ENCODE measurements around the gene HLA-DRA. TPM values are rescaled to one million over a fixed set of nuclear protein-coding genes. Genes with fewer than 3 reads are reported as not detected.

HLA-DRA gene
- polyA plus RNA-seq, 1 of the 3 experiments (the other 2 are of a cell fraction): 0.10 TPM

- Histone ChIP-seq H3K36me3 (replicated peaks in 1 of 2; ENCODE audit: control insufficient read depth in 1 of 2, insufficient read depth in 2 of 2, low read length in 1 of 2) (no peaks in the 10 kb centered on the region), H4K20me1 (ENCODE audit: insufficient read depth) (no peaks in the 10 kb centered on the region), H3K27me3 (ENCODE audit: insufficient read depth) (peaks cover 5% of the 10 kb centered on the region; the same call in 1 of the 2 replicates), H3K9me3 (no peaks in the 10 kb centered on the region), H3K79me2 (ENCODE audit: insufficient read depth) (no peaks in the 10 kb centered on the region), H3K9ac (no peak overlapping the region), H3K4me1 (ENCODE audit: control insufficient read depth in 1 of 2, insufficient read depth in 2 of 2, low read depth in 1 of 2, low read length in 1 of 2) (no peaks in the 10 kb centered on the region), H3K4me3 (ENCODE audit: low read depth in 2 of 2, low read length in 1 of 2) (no peak overlapping the region), H3K27ac (ENCODE audit: low read depth in 2 of 2, low read length in 1 of 2) (no peak overlapping the region), H3K9me2 (no peaks in the 10 kb centered on the region), H2AFZ (ENCODE audit: low read depth) (no peak overlapping the region), H3K4me2 (no peak overlapping the region), H3F3A (replicated peaks; ENCODE audit: insufficient read depth) (no peaks in the 10 kb centered on the region)
- ChIA-PET POLR2A (no interaction called here), CTCF (no interaction called here)
- 4% methylated on average over 4 of the region's 4 CpGs for WGBS (ENCODE audit: low lambda C conversion rate)
- TF ChIP-seq RXRA (IDR thresholded peaks at IDR 0.05; ENCODE audit: borderline replicate concordance, low read depth): no peak
- TF ChIP-seq FOXM1 (IDR thresholded peaks at IDR 0.05; ENCODE audit: low read depth): no peak
- TF ChIP-seq EZH2phosphoT487 (IDR thresholded peaks at IDR 0.05; ENCODE audit: borderline replicate concordance, low read depth): no peak
- no peak for TF ChIP-seq YY1 (IDR thresholded peaks at IDR 0.05; ENCODE audit: low read depth)
- no peak for TF ChIP-seq NFIC (IDR thresholded peaks at IDR 0.05; ENCODE audit: borderline replicate concordance)
- DNase-seq: no peak
Measured at GRCh38 chr6:32484614-32484998, 44.9 kb downstream of the HLA-DRA start.

GRCh38 chr6:32488083-32488482, 48.4 kb downstream of the HLA-DRA start:
- Histone ChIP-seq H3K36me3 (replicated peaks in 1 of 2; ENCODE audit: control insufficient read depth in 1 of 2, insufficient read depth in 2 of 2, low read length in 1 of 2) (no peaks in the 10 kb centered on the region), H3K4me2 (no peak overlapping the region), H2AFZ (ENCODE audit: low read depth) (no peak overlapping the region), H4K20me1 (ENCODE audit: insufficient read depth) (no peaks in the 10 kb centered on the region), H3K4me1 (ENCODE audit: control insufficient read depth in 1 of 2, insufficient read depth in 2 of 2, low read depth in 1 of 2, low read length in 1 of 2) (no peaks in the 10 kb centered on the region), H3K9me3 (no peaks in the 10 kb centered on the region), H3F3A (replicated peaks; ENCODE audit: insufficient read depth) (no peaks in the 10 kb centered on the region), H3K79me2 (ENCODE audit: insufficient read depth) (no peaks in the 10 kb centered on the region), H3K9me2 (no peaks in the 10 kb centered on the region), H3K9ac (no peak overlapping the region), H3K27ac (ENCODE audit: low read depth in 2 of 2, low read length in 1 of 2) (no peak overlapping the region), H3K27me3 (ENCODE audit: insufficient read depth) (no peaks in the 10 kb centered on the region; the same call in 1 of the 2 replicates), H3K4me3 (ENCODE audit: low read depth in 2 of 2, low read length in 1 of 2) (no peak overlapping the region)
- ChIA-PET CTCF (no interaction called here), POLR2A (no interaction called here)
- WGBS (ENCODE audit: low lambda C conversion rate): no CpG with 5 or more reads among the region's 1 CpG
- no peak for DNase-seq
- TF ChIP-seq SMC3 (IDR thresholded peaks at IDR 0.05; ENCODE audit: low read depth, low read length): no peak
- no peak for TF ChIP-seq JUND (IDR thresholded peaks at IDR 0.05)
- no peak for TF ChIP-seq PBX3 (IDR thresholded peaks at IDR 0.05)
- no peak for TF ChIP-seq SIN3A (IDR thresholded peaks at IDR 0.05; ENCODE audit: borderline replicate concordance, low read depth, low read length)
- no peak for TF ChIP-seq FOXM1 (IDR thresholded peaks at IDR 0.05; ENCODE audit: low read depth)
- no peak for TF ChIP-seq ELF1 (IDR thresholded peaks at IDR 0.05)
- TF ChIP-seq RAD21 (IDR thresholded peaks at IDR 0.05; ENCODE audit: low read length): no peak
- no peak for TF ChIP-seq GATA2 (CRISPR knock-in tag; IDR thresholded peaks at IDR 0.05)
- TF ChIP-seq TEAD4 (IDR thresholded peaks at IDR 0.05; ENCODE audit: borderline replicate concordance, insufficient read depth): no peak
- TF ChIP-seq ZBTB33 (IDR thresholded peaks at IDR 0.05; ENCODE audit: borderline replicate concordance, low read depth): no peak
- TF ChIP-seq POLR2AphosphoS5 (IDR thresholded peaks at IDR 0.05; ENCODE audit: low read depth, low read length): no peak
- no peak for TF ChIP-seq FOXJ3 (CRISPR knock-in tag; IDR thresholded peaks at IDR 0.05)
- TF ChIP-seq RCOR1 (IDR thresholded peaks at IDR 0.05; ENCODE audit: low read length): no peak
- TF ChIP-seq MAX (IDR thresholded peaks at IDR 0.05; ENCODE audit: low read depth): no peak
- TF ChIP-seq TAF1 (IDR thresholded peaks at IDR 0.05; ENCODE audit: borderline replicate concordance, low read depth, low read length): no peak
- no peak for TF ChIP-seq CTCF (IDR thresholded peaks at IDR 0.05)
- TF ChIP-seq NFIC (IDR thresholded peaks at IDR 0.05; ENCODE audit: borderline replicate concordance): no peak
- TF ChIP-seq NRF1 (IDR thresholded peaks at IDR 0.05; ENCODE audit: low read depth, low read length): no peak
- TF ChIP-seq RFX5 (IDR thresholded peaks at IDR 0.05; ENCODE audit: low read length): no peak

All from SK-N-SH (cell line).